ENCODE measurements around the gene PWWP2B. TPM values are rescaled to one million over a fixed set of nuclear protein-coding genes. Genes with fewer than 3 reads are reported as not detected.

PWWP2B gene
- total RNA-seq, 1 donor from 2014 or later = 7.6 TPM

GRCh38 chr10:132400041-132400546 lies 3.1 kb downstream of the PWWP2B start:
- Mint-ChIP-seq H3K27ac (ENCODE audit: unreplicated experiment) (no peak overlapping the region), H3K4me1 (ENCODE audit: unreplicated experiment) (peaks cover 2% of the 10 kb centered on the region), H3K36me3 (ENCODE audit: low read depth, unreplicated experiment) (no peaks in the 10 kb centered on the region), H3K4me3 (ENCODE audit: unreplicated experiment) (no peak overlapping the region), H3K27me3 (ENCODE audit: unreplicated experiment) (peaks cover 7% of the 10 kb centered on the region), H3K9me3 (ENCODE audit: unreplicated experiment) (no peaks in the 10 kb centered on the region)
- no peak for TF ChIP-seq CTCF (IDR thresholded peaks at IDR 0.05; ENCODE audit: unreplicated experiment)
- DNase-seq (ENCODE audit: low spot score) = no peak

GRCh38 chr10:132400547-132401151 lies 3.6 kb downstream of the PWWP2B start:
- Mint-ChIP-seq H3K27ac (ENCODE audit: unreplicated experiment) (peak overlapping the region; percentile 18), H3K4me3 (ENCODE audit: unreplicated experiment) (no peak overlapping the region), H3K9me3 (ENCODE audit: unreplicated experiment) (no peaks in the 10 kb centered on the region), H3K36me3 (ENCODE audit: low read depth, unreplicated experiment) (no peaks in the 10 kb centered on the region), H3K27me3 (ENCODE audit: unreplicated experiment) (peaks cover 9% of the 10 kb centered on the region), H3K4me1 (ENCODE audit: unreplicated experiment) (peaks cover 2% of the 10 kb centered on the region)
- no peak for TF ChIP-seq CTCF (IDR thresholded peaks at IDR 0.05; ENCODE audit: unreplicated experiment)
- DNase-seq (ENCODE audit: low spot score) = no peak

- no peak for DNase-seq (ENCODE audit: low spot score)
- no peak for TF ChIP-seq CTCF (IDR thresholded peaks at IDR 0.05; ENCODE audit: unreplicated experiment)
- no peaks in the 10 kb centered on the region for H3K9me3 Mint-ChIP-seq (ENCODE audit: unreplicated experiment)
- peaks cover 13% of the 10 kb centered on the region for H3K27me3 Mint-ChIP-seq (ENCODE audit: unreplicated experiment)
- H3K36me3 Mint-ChIP-seq (ENCODE audit: low read depth, unreplicated experiment) = peaks cover 4% of the 10 kb centered on the region
- no peak overlapping the region for H3K4me3 Mint-ChIP-seq (ENCODE audit: unreplicated experiment)
- peaks cover 2% of the 10 kb centered on the region for H3K4me1 Mint-ChIP-seq (ENCODE audit: unreplicated experiment)
- no peak overlapping the region for H3K27ac Mint-ChIP-seq (ENCODE audit: unreplicated experiment)
Measured at GRCh38 chr10:132401401-132402118, 4.6 kb downstream of the PWWP2B start.

- TF ChIP-seq CTCF (IDR thresholded peaks at IDR 0.05; ENCODE audit: unreplicated experiment) = no peak
- Mint-ChIP-seq H3K4me1 (ENCODE audit: unreplicated experiment) (peaks cover 3% of the 10 kb centered on the region), H3K9me3 (ENCODE audit: unreplicated experiment) (no peaks in the 10 kb centered on the region), H3K27ac (ENCODE audit: unreplicated experiment) (no peak overlapping the region), H3K27me3 (ENCODE audit: unreplicated experiment) (peaks cover 13% of the 10 kb centered on the region), H3K4me3 (ENCODE audit: unreplicated experiment) (no peak overlapping the region), H3K36me3 (ENCODE audit: low read depth, unreplicated experiment) (peaks cover 4% of the 10 kb centered on the region)
- no peak for DNase-seq (ENCODE audit: low spot score)
Measured at GRCh38 chr10:132402781-132403241, 5.8 kb downstream of the PWWP2B start.
